GM18867 (cell line): ENCODE data around the gene PKM.

Experiments
- ATAC-seq: cut with Tn5 transposase; IDR thresholded peaks from one replicate; pipeline ENCODE4 v1.9.1; 2021; ENCODE audit warnings: mild to moderate bottlenecking, moderate library complexity; ENCODE audit not compliant: unreplicated experiment

PKM gene

GRCh38 chr15:72236381-72237003 is 5.5 kb upstream of the PKM start:
- ATAC-seq: no peak

GRCh38 chr15:72235298-72235697 is 4.3 kb upstream of the PKM start:
- ATAC-seq: no peak

GRCh38 chr15:72233769-72234168 is 2.8 kb upstream of the PKM start:
- no peak for ATAC-seq

- ATAC-seq: no peak
Measured at GRCh38 chr15:72231833-72232478, 966 bp upstream of the PKM start.

GRCh38 chr15:72230197-72231065 is 559 bp downstream of the PKM start:
- ATAC-seq: no peak

- no peak for ATAC-seq
Measured at GRCh38 chr15:72229947-72230196, 1.1 kb downstream of the PKM start.

GRCh38 chr15:72229076-72229946 is 1.7 kb downstream of the PKM start:
- ATAC-seq: no peak

GRCh38 chr15:72227720-72228119 is 3.3 kb downstream of the PKM start:
- ATAC-seq: no peak

DNA sequence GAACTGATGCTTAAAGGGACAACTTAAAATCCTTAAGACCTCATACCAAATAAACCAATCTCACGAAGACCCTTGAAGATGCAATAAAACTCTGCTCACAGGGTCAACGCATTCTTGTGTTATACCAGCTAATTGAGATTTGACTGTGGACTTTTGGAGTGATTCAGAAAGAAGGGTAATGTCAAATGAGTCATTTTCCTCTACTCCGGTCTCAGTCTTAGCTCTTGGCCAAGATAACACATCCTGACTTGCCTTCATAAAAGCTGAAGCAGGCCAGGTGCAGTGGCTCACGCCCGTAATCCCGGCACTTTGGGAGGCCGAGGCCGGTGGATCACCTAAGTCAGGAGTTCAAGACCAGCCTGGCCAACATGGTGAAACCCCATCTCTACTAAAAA is 3.8 kb downstream of the PKM start:
- no peak for ATAC-seq

DNA sequence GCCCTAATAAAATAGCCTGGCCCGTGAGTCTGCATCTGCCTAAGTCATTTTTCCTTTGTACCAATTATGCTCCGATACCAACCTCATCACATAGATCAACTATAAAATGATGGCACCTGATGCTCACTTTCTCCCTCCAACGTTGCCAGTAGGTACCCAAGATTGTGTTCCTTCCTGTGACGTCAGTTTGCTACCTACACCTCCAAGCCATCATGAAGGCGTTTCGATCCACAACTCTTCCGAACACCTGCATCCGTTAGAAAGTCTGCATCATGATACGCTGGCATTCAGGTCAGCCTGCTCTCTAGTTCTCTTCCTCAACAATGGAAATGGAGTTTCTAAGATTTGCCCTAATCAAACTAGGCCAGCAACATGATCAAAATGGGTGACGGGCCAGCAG is 7.7 kb downstream of the PKM start:
- no peak for ATAC-seq

- ATAC-seq: no peak
Measured at GRCh38 chr15:72222393-72222792, 8.6 kb downstream of the PKM start.

DNA sequence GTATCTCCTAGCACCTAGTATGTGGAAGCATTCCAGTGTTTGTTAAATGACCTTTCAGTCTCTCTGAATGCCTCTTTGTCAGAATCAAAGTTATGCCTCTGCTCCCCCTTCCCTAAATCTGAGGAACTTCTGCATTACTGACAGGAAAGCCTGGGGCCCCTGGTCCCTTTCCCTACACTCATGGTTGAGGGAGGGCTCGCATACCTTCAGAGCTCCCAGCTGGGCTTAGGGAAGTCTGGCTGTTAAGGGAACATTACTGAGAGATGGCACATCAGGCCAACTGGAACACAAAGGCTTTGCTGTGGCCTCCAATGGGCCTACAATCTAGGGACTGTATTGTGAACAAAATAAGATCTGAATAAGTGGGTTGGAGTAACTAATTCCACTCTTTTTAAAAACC is 10.3 kb downstream of the PKM start:
- no peak for ATAC-seq

DNA sequence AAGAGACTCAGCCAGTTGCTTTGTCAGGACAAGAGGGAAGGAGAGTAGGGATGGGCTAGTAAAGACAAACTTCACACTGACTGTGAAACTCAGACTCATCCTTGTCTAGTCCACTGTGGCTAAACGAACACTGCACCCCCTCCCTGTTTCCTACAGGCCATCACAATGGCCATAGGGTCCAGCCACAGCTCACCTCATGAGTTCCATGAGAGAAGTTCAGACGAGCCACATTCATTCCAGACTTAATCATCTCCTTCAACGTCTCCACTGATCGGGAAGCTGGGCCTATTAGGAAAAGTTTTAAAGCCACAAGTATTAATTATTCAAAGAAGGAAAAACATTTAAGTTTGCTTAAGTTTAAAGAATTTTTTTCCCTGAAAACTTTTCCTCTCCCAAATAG is 13.8 kb downstream of the PKM start:
- ATAC-seq: no peak

DNA sequence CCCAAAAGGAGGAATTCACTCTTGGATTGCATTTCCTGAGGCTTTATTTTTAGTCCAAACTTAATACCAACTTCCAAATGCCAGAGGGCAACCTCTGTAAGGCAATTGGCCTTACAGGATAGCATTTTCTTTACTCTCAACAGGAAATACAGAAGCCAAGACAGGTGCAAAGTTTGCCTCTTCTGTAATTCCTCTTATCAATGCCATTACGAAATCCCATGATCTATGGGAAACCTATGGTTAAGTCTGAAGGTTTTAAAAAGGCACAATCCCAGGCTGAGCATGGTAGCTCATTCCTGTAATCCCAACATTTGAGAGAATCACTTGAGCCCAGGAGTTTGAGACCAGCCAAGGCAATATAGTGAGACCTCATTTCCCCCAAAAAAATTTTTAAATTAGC is 14.9 kb downstream of the PKM start:
- no peak for ATAC-seq

GRCh38 chr15:72207558-72208085 is 23.4 kb downstream of the PKM start:
- ATAC-seq: no peak

GRCh38 chr15:72206677-72207000 is 24.4 kb downstream of the PKM start:
- ATAC-seq: no peak

DNA sequence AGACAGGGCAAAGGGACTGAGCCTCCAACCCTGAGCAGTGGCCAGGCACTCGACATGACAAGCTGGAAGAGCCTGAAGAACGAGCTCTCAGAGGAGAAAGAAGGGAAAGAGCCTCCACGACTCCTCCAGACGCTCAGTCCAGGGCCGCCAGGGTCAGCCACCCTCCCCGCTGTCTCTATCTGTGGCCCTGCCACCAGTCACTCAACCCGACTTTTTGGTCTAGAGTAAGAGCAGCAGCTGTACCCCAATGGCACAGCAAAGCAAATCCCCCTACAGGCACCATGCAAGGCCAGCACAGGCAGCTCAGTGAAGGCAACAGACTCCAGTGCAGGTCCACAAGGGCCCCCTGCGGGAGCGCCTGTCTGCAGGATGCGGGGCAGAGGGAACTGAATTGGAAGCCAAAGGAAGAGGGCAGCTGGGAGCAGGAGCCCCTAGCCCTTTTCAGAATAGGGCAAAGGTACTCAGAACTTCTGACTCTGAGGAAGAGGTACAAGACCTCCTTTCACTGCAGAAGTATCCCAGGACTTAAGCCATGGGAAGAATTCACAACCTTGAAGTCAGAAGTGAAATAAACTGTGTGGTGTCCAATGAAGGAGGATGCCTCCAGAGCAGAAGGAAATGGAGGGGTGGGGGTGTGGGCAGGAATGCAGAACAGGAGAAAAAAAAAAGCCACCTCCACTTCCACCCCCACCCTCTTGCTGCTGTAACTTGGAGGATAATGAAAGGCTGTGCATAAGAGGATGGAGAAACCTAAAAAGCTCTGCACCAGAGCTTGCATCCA is 24.9 kb downstream of the PKM start:
- ATAC-seq: no peak

DNA sequence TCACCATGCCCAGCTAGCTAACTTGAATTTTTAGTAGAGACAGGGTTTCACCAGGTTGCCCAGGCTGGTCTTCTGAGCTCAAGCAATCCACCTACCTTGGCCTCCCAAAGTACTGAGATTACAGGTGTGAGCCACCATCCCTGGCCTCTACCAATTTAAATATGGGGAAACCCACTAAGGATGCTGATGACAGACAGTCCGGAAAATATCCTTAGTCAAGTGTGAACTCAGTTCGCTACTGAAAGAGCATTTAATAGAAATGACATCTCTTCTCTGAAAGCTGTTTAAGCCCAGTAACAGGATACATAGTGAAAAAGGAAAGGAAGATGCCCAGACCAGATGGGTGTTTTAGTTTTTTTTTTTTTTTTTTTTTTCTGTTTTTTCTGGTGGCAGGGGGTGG is 25.7 kb downstream of the PKM start:
- ATAC-seq: no peak

GRCh38 chr15:72203507-72203837 is 27.5 kb downstream of the PKM start:
- ATAC-seq: no peak

GRCh38 chr15:72202801-72203506 is 28.0 kb downstream of the PKM start:
- no peak for ATAC-seq
